PFSK-1 (cell line): ENCODE measurements around the gene VRK1.

Experiments used
- FOXP2 ChIP-seq: optimal IDR thresholded peaks from 2 replicates; pipeline ENCODE3; 2011; ENCODE audit warnings: borderline replicate concordance, control low read depth, inconsistent platforms; ENCODE audit not compliant: insufficient read depth; ENCODE audit errors: extremely low read length, extremely low read depth
- POLR2AphosphoS5 ChIP-seq: IDR thresholded peaks from 2 replicates; pipeline ENCODE4 v1.6.1; 2012; ENCODE audit warnings: low read depth, mild to moderate bottlenecking, control low read depth, low read length, moderate library complexity
- SIN3A ChIP-seq: IDR thresholded peaks from 2 replicates; pipeline ENCODE4 v1.6.1; 2012; ENCODE audit warnings: mild to moderate bottlenecking, low read length, moderate library complexity, borderline replicate concordance; ENCODE audit not compliant: insufficient read depth
- TAF1 ChIP-seq: IDR thresholded peaks from 2 replicates; pipeline ENCODE4 v1.6.1; 2012; ENCODE audit warnings: low read length, control low read depth, borderline replicate concordance; ENCODE audit not compliant: insufficient read depth
- TF ChIP-seq, protein P1 (sequence below), 2 experiments: IDR thresholded peaks; 2 replicates each; pipeline versions ENCODE4 v1.6.1 to v1.8.0; 2011 to 2012; ENCODE audit warnings: low read depth in 2 of 2, low read length in 2 of 2, control low read depth in 1 of 2, inconsistent platforms in 1 of 2, mild to moderate bottlenecking in 1 of 2, moderate library complexity in 1 of 2; ENCODE audit not compliant: insufficient read depth in 1 of 2

DNA sequence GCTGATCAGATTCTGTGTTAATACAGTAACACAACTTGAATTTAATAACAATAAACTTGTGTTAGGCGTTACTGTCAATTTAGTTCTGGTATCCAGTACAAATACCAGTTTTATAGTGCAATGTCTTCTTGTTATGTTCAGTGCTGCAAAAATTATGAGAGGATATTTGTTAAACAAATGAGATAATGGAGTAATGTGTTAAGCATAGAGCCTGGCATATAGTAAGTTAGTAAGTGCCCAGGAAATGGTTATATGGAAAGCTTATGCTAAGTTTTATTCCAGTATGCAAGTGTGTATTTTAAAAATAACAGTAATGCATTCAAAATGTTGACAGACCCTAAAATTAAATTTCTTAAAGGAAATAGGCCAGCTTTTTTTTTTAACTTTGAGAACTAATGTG is 1.8 kb downstream of the VRK1 start:
- TF ChIP-seq POLR2AphosphoS5 (no peak), TAF1 (no peak), SIN3A (no peak), FOXP2 (no peak)
- TF ChIP-seq, protein P1, sequence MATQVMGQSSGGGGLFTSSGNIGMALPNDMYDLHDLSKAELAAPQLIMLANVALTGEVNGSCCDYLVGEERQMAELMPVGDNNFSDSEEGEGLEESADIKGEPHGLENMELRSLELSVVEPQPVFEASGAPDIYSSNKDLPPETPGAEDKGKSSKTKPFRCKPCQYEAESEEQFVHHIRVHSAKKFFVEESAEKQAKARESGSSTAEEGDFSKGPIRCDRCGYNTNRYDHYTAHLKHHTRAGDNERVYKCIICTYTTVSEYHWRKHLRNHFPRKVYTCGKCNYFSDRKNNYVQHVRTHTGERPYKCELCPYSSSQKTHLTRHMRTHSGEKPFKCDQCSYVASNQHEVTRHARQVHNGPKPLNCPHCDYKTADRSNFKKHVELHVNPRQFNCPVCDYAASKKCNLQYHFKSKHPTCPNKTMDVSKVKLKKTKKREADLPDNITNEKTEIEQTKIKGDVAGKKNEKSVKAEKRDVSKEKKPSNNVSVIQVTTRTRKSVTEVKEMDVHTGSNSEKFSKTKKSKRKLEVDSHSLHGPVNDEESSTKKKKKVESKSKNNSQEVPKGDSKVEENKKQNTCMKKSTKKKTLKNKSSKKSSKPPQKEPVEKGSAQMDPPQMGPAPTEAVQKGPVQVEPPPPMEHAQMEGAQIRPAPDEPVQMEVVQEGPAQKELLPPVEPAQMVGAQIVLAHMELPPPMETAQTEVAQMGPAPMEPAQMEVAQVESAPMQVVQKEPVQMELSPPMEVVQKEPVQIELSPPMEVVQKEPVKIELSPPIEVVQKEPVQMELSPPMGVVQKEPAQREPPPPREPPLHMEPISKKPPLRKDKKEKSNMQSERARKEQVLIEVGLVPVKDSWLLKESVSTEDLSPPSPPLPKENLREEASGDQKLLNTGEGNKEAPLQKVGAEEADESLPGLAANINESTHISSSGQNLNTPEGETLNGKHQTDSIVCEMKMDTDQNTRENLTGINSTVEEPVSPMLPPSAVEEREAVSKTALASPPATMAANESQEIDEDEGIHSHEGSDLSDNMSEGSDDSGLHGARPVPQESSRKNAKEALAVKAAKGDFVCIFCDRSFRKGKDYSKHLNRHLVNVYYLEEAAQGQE (IDR thresholded peaks at IDR 0.05; ENCODE audit: insufficient read depth in 1 of 2, low read depth in 2 of 2, low read length in 2 of 2), result no peak
